Mesenchymal stem cell (in vitro differentiated cells and primary cell): Measurements from ENCODE around the gene IL11.

ENCODE experiments used
- DNase-seq: peaks from one replicate; pipeline ENCODE4 v3.0.0-alpha.2; 2013
- H2AFZ ChIP-seq: one replicate; pipeline ENCODE4 v1.6.1; 2013; ENCODE audit warnings: low read depth, mild to moderate bottlenecking, control low read depth, inconsistent platforms, low read length, moderate library complexity
- H2AK5ac ChIP-seq: 2 replicates; pipeline ENCODE4 v1.6.1; 2013; ENCODE audit warnings: low read length, moderate library complexity, mild to moderate bottlenecking, inconsistent platforms; ENCODE audit not compliant: severe bottlenecking
- H2BK120ac ChIP-seq: one replicate; pipeline ENCODE4 v1.6.1; 2013; ENCODE audit warnings: low read depth, mild to moderate bottlenecking, inconsistent platforms, low read length, moderate library complexity
- H2BK12ac ChIP-seq, 2 experiments: one replicate each; pipeline ENCODE4 v1.6.1; 2013; ENCODE audit warnings: inconsistent platforms in 2 of 2, low read length in 2 of 2, mild to moderate bottlenecking in 2 of 2, moderate library complexity in 2 of 2, control low read depth in 1 of 2
- H2BK15ac ChIP-seq: one replicate; pipeline ENCODE4 v1.6.1; 2013; ENCODE audit warnings: mild to moderate bottlenecking, low read depth, inconsistent platforms; ENCODE audit not compliant: poor library complexity, severe bottlenecking
- H2BK5ac ChIP-seq: 2 replicates; pipeline ENCODE4 v1.6.1; 2013; ENCODE audit warnings: low read depth, mild to moderate bottlenecking, low read length, control low read depth, inconsistent platforms; ENCODE audit not compliant: poor library complexity, severe bottlenecking
- H3K14ac ChIP-seq, 2 experiments: one replicate each; pipeline ENCODE4 v1.6.1; 2013; ENCODE audit warnings: inconsistent platforms in 2 of 2, low read length in 2 of 2, control low read depth in 1 of 2, mild to moderate bottlenecking in 1 of 2, moderate library complexity in 1 of 2
- H3K18ac ChIP-seq, 2 experiments: one replicate each; pipeline ENCODE4 v1.6.1; 2013; ENCODE audit warnings: inconsistent platforms in 2 of 2, low read length in 2 of 2, control low read depth in 1 of 2, low read depth in 1 of 2, mild to moderate bottlenecking in 1 of 2
- H3K23ac ChIP-seq, 2 experiments: one replicate each; pipeline ENCODE4 v1.6.1; 2013; ENCODE audit warnings: inconsistent platforms in 2 of 2, low read length in 2 of 2, mild to moderate bottlenecking in 2 of 2, moderate library complexity in 2 of 2, control low read depth in 1 of 2
- H3K27ac ChIP-seq: 2 replicates; pipeline ENCODE4 v1.5.1; 2013; ENCODE audit warnings: mild to moderate bottlenecking, moderate library complexity, low read length, control low read depth, inconsistent platforms; ENCODE audit not compliant: poor library complexity, severe bottlenecking
- H3K27me3 ChIP-seq, 2 experiments: 2 replicates each; pipeline versions ENCODE4 v1.6.1 to v1.7.0; 2013; ENCODE audit warnings: low read length in 2 of 2, mild to moderate bottlenecking in 2 of 2, moderate library complexity in 2 of 2, control low read depth in 1 of 2, inconsistent platforms in 1 of 2; ENCODE audit not compliant: control insufficient read depth in 1 of 2, insufficient read depth in 1 of 2
- H3K36me3 ChIP-seq, 2 experiments: 2 replicates each; pipeline versions ENCODE4 v1.6.1 to v1.7.0; 2013; ENCODE audit warnings: low read length in 2 of 2, control low read depth in 1 of 2, inconsistent platforms in 1 of 2, low read depth in 1 of 2, mild to moderate bottlenecking in 1 of 2; ENCODE audit not compliant: insufficient read depth in 2 of 2, control insufficient read depth in 1 of 2
- H3K4ac ChIP-seq, 2 experiments: one replicate each; pipeline ENCODE4 v1.6.1; 2013; ENCODE audit warnings: inconsistent platforms in 2 of 2, low read length in 2 of 2, mild to moderate bottlenecking in 2 of 2, moderate library complexity in 2 of 2, control low read depth in 1 of 2, low read depth in 1 of 2
- H3K4me1 ChIP-seq: 2 replicates; pipeline ENCODE4 v1.6.1; 2013; ENCODE audit warnings: low read depth, low read length, control low read depth; ENCODE audit not compliant: control insufficient read depth, insufficient read depth
- H3K4me2 ChIP-seq: 2 replicates; pipeline ENCODE4 v1.6.1; 2013; ENCODE audit warnings: low read length, mild to moderate bottlenecking, inconsistent platforms; ENCODE audit not compliant: poor library complexity, severe bottlenecking
- H3K4me3 ChIP-seq, 2 experiments: 2 replicates each; pipeline versions ENCODE4 v1.5.1 to v1.7.0; 2013; ENCODE audit warnings: low read length in 2 of 2, mild to moderate bottlenecking in 2 of 2, control low read depth in 1 of 2, low read depth in 1 of 2; ENCODE audit not compliant: insufficient read depth in 1 of 2
- H3K79me1 ChIP-seq: replicated peaks from 2 replicates; pipeline ENCODE4 v1.6.1; 2013; ENCODE audit warnings: mild to moderate bottlenecking, control low read depth, low read length, inconsistent platforms; ENCODE audit not compliant: poor library complexity, severe bottlenecking
- H3K9ac ChIP-seq: 2 replicates; pipeline ENCODE4 v1.7.0; 2013; ENCODE audit warnings: mild to moderate bottlenecking, low read length, moderate library complexity
- H3K9me3 ChIP-seq: 2 replicates; pipeline ENCODE4 v1.7.0; 2013; ENCODE audit warnings: mild to moderate bottlenecking, low read length; ENCODE audit not compliant: control insufficient read depth
- H4K8ac ChIP-seq: one replicate; pipeline ENCODE4 v1.6.1; 2013; ENCODE audit warnings: inconsistent platforms, mild to moderate bottlenecking, low read length, moderate library complexity
- H4K91ac ChIP-seq: one replicate; pipeline ENCODE4 v1.6.1; 2013; ENCODE audit warnings: mild to moderate bottlenecking, low read length, inconsistent platforms
- WGBS: methylation state at CpG from one replicate; pipeline ENCODE4 v1.1.7; 2013; ENCODE audit warnings: mixed read lengths; 5-methylcytosine and 5-hydroxymethylcytosine counted together

The IL11 gene

DNA sequence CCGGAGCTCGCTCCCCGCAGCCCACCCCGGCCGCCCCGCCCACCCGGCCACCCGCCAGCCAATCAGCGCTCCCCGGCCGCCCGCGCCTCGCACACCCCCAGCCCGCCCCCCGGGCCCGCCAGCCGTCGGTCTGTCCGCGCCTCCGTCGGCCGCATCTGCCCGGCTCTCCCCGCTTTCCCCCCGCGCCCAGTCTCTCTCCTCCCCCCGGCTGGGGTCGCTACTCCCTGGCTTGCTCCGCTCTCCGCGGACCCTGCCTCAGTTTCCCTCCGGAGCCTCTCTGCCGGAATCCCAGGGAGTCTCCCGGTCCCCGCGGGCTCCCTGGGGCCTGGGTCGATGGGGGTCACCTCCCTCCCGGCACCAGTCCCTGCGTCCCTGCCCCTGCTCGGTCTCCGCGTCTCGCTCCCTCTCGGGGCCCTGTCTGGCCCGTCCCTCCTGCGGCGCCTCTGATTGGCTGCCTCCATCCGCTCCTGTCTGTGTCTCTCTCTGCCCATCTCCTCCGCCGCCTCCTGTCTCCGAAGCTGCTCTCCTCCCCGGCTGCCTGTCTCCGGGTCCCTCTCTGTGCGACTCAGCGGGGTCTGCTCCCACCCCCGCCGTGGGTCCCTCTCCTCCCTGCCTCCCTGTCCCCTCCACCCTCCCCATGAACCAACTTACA lies 484 bp downstream of the IL11 start:
- no peaks in the 10 kb centered on the region for H3K9me3 ChIP-seq
- DNase-seq: peak; percentile 85
- H4K8ac ChIP-seq: peak overlapping the region; percentile 45
- under 1% methylated on average over 51 of the region's 59 CpGs for WGBS
- H3K4me1 ChIP-seq: peaks cover 55% of the 10 kb centered on the region
- no peak overlapping the region for H4K91ac ChIP-seq
- peak overlapping the region in 1 of 2 experiments; percentile 68 for H3K14ac ChIP-seq
- H2BK5ac ChIP-seq: peak overlapping the region; percentile 92
- peaks cover 6% of the 10 kb centered on the region for H3K79me1 ChIP-seq
- H3K36me3 ChIP-seq: peaks cover 0 to 35% of the 10 kb centered on the region in 2 experiments
- H2AFZ ChIP-seq: peak overlapping the region; percentile 84
- H3K23ac ChIP-seq: peak overlapping the region in 1 of 2 experiments; percentile 47
- peaks cover 0 to 7% of the 10 kb centered on the region in 2 experiments for H3K27me3 ChIP-seq
- H2AK5ac ChIP-seq: no peak overlapping the region
- H3K9ac ChIP-seq: peak overlapping the region; percentile 74
- no peak overlapping the region for H2BK15ac ChIP-seq
- peak overlapping the region; percentile 27 for H2BK120ac ChIP-seq
- H3K27ac ChIP-seq: peak overlapping the region; percentile 94
- peak overlapping the region; percentile 45 to 85 for H3K18ac ChIP-seq
- peak overlapping the region; percentile 83 for H3K4me2 ChIP-seq
- peak overlapping the region; percentile 46 to 57 for H3K4ac ChIP-seq
- H3K4me3 ChIP-seq: peak overlapping the region; percentile 78 to 84
- H2BK12ac ChIP-seq: peak overlapping the region in 1 of 2 experiments; percentile 88

DNA sequence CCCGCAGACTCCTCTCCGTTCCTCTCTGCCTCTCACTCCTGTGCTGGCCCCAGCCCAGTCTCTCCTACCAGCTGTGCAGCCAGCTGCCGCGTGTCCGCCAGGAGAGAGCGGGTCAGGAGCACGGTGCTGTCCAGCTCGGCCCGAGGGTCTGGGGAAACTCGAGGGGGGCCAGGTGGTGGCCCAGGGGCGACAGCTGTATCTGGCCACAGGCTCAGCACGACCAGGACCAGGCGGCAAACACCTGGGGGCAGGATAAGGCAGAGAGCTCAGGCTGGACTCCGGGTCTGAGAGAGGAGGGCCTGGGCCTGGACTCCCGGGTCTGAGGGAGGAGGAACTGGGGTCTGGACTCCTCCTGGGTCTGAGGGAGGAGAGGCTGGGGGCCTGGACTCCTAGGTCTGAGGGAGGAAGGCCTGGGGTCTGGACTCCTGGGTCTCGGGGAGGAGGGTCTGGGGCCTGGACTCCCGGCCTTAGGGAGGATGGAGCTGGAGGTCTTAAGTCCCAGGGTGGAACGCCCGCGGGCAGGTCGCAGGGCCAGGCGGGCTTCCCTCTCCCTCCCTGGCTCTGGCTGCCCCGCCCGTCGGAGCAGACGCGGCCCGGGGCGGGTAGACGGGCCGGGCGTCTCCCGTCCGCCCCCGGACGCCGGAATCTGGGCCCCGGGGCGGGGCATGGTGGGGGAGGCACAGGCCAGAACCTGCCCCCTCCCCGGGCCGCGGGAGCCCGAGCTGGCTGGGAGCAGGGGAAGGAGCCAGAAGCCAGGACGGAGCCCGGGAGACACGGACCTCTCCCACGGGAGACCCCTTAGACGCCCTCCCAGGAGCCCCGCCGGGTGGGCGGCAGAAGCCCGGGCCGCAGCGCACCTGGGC lies 1.3 kb downstream of the IL11 start:
- Histone ChIP-seq H3K14ac (peak overlapping the region in 1 of 2 experiments; percentile 38), H3K4me3 (peak overlapping the region; percentile 62 to 84), H3K4me2 (peak overlapping the region; percentile 71), H2AFZ (no peak overlapping the region), H2AK5ac (peak overlapping the region; percentile 4), H3K27me3 (peaks cover 0 to 4% of the 10 kb centered on the region in 2 experiments), H3K36me3 (peaks cover 0 to 37% of the 10 kb centered on the region in 2 experiments), H3K4me1 (peaks cover 50% of the 10 kb centered on the region), H3K4ac (peak overlapping the region in 1 of 2 experiments; percentile 32), H3K23ac (peak overlapping the region in 1 of 2 experiments; percentile 40), H3K79me1 (peaks cover 6% of the 10 kb centered on the region), H3K27ac (peak overlapping the region; percentile 61), H3K9ac (peak overlapping the region; percentile 66), H2BK5ac (no peak overlapping the region), H2BK15ac (peak overlapping the region; percentile 90), H4K91ac (peak overlapping the region; percentile 82), H3K9me3 (no peaks in the 10 kb centered on the region), H2BK12ac (peak overlapping the region; percentile 21 to 45), H4K8ac (peak overlapping the region; percentile 1), H3K18ac (peak overlapping the region in 1 of 2 experiments; percentile 54), H2BK120ac (peak overlapping the region; percentile 27)
- DNase-seq: peak; percentile 57
- 20% methylated on average over 47 of the region's 54 CpGs for WGBS

DNA sequence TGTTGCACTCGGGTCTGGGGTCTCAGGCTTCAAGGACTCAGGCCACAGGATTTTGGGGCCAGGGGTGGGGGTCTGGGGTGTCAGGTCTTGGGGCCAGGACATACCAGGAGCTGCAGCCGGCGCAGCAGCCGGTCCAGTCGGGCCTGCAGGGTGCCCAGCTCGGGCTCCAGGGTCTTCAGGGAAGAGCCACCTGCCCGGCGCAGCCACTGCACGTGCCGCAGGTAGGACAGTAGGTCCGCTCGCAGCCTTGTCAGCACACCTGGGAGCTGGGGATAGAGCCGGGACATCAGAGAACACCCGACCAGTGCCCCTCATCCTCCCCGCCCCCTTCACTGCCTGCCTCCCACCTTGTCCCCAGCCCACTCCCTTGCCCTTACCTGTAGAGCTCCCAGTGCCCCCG lies 2.2 kb downstream of the IL11 start:
- no peak overlapping the region for H3K18ac ChIP-seq
- no peak overlapping the region for H2BK12ac ChIP-seq

DNA sequence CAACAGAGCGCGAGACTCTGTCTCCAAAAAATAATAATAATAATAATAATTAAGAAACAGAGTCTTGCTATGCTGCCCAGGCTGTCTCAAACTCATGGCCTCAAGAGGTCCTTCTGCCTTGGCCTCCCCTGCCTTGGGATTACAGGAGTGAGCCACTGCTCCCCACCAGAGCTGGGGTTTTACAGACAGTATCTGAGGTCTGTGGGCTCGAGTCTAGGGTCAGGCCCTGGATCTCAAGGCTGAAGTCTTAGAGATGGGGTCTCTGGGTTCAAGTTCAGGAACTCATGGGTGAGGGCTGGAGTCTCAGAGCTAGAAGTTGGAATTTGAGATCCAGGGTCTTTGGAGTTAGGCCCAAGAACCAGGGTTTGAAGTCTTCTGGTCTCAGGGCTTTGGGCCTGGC lies 3.5 kb downstream of the IL11 start:
- 94% methylated on average over 1 of the region's 3 CpGs for WGBS
- no peak for DNase-seq
- no peak overlapping the region for H2BK12ac ChIP-seq

More for the DNA sequence above, 2.2 kb downstream of the IL11 start:
- peaks cover 6% of the 10 kb centered on the region for H3K79me1 ChIP-seq
- H3K9ac ChIP-seq: no peak overlapping the region
- no peak overlapping the region for H2BK120ac ChIP-seq
- H3K36me3 ChIP-seq: peaks cover 0 to 37% of the 10 kb centered on the region in 2 experiments
- no peak for DNase-seq
- H2BK5ac ChIP-seq: no peak overlapping the region
- H3K9me3 ChIP-seq: no peaks in the 10 kb centered on the region
- H3K4me1 ChIP-seq: peaks cover 48% of the 10 kb centered on the region
- no peak overlapping the region for H2AK5ac ChIP-seq
- no peak overlapping the region for H3K23ac ChIP-seq
- no peak overlapping the region for H2AFZ ChIP-seq
- H3K27ac ChIP-seq: peak overlapping the region; percentile 54
- H3K14ac ChIP-seq: no peak overlapping the region
- no peak overlapping the region for H4K8ac ChIP-seq
- WGBS: 88% methylated on average over 16 of the region's 16 CpGs
- peak overlapping the region; percentile 71 for H3K4me2 ChIP-seq
- no peaks in the 10 kb centered on the region for H3K27me3 ChIP-seq
- H3K4me3 ChIP-seq: peak overlapping the region in 1 of 2 experiments; percentile 84
- H2BK15ac ChIP-seq: no peak overlapping the region
- H3K4ac ChIP-seq: no peak overlapping the region
- no peak overlapping the region for H4K91ac ChIP-seq

More for the DNA sequence above, 3.5 kb downstream of the IL11 start:
- no peak overlapping the region for H4K8ac ChIP-seq
- H3K9me3 ChIP-seq: no peaks in the 10 kb centered on the region
- H3K27ac ChIP-seq: no peak overlapping the region
- H2AFZ ChIP-seq: no peak overlapping the region
- H2BK120ac ChIP-seq: no peak overlapping the region
- no peak overlapping the region for H3K4me3 ChIP-seq
- H3K9ac ChIP-seq: no peak overlapping the region
- no peak overlapping the region for H4K91ac ChIP-seq
- H3K23ac ChIP-seq: no peak overlapping the region
- no peaks in the 10 kb centered on the region for H3K27me3 ChIP-seq
- H3K36me3 ChIP-seq: peaks cover 0 to 37% of the 10 kb centered on the region in 2 experiments
- H3K4me2 ChIP-seq: no peak overlapping the region
- H2BK15ac ChIP-seq: no peak overlapping the region
- H3K79me1 ChIP-seq: peaks cover 6% of the 10 kb centered on the region
- H3K4me1 ChIP-seq: peaks cover 43% of the 10 kb centered on the region
- no peak overlapping the region for H3K4ac ChIP-seq
- H2BK5ac ChIP-seq: no peak overlapping the region
- no peak overlapping the region for H3K18ac ChIP-seq
- H2AK5ac ChIP-seq: peak overlapping the region; percentile 4
- H3K14ac ChIP-seq: no peak overlapping the region
